ENCODE data around the gene SGSH.

DNA sequence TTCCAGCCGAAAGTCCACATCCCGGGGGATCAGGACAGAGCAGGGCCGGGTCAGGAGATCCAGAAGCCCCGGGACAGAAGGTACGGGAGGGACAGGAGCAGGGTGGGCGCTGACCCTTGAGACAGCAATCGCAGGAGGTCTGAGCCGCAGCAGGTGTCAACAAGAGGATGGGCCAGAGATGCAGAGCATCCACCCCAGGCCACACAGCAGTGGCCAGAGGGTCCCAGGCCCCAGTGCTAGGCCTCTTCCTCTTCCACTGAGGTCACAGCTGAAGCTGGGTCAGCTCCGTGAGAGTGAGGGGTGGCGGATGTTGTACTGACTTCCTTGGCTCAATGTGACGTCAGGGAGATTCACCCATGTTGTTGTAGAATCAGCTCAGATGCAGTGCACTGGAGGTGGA, 31.8 kb upstream of the SGSH start:
- no peak for TF ChIP-seq POLR2AphosphoS5 (IDR thresholded peaks at IDR 0.05; ENCODE audit: insufficient read depth in 1 of 2, low read depth in 1 of 2)
- no peak for TF ChIP-seq POLR2A (IDR thresholded peaks at IDR 0.05)
- TF ChIP-seq, protein P1, sequence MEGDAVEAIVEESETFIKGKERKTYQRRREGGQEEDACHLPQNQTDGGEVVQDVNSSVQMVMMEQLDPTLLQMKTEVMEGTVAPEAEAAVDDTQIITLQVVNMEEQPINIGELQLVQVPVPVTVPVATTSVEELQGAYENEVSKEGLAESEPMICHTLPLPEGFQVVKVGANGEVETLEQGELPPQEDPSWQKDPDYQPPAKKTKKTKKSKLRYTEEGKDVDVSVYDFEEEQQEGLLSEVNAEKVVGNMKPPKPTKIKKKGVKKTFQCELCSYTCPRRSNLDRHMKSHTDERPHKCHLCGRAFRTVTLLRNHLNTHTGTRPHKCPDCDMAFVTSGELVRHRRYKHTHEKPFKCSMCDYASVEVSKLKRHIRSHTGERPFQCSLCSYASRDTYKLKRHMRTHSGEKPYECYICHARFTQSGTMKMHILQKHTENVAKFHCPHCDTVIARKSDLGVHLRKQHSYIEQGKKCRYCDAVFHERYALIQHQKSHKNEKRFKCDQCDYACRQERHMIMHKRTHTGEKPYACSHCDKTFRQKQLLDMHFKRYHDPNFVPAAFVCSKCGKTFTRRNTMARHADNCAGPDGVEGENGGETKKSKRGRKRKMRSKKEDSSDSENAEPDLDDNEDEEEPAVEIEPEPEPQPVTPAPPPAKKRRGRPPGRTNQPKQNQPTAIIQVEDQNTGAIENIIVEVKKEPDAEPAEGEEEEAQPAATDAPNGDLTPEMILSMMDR (IDR thresholded peaks at IDR 0.05) = no peak

Measured in vagina (tissue), 2 donors.